BE2C (cell line): ENCODE measurements around the gene NR2F6.

Source experiments
- DNase-seq: peaks from one replicate; pipeline ENCODE4 v3.0.0-alpha.2; 2020
- H3K27me3 ChIP-seq: fragments of 250-450 bp; sonication (Bioruptor Pico); 2 replicates; pipeline ENCODE4 v1.5.1; 2020; ENCODE audit warnings: mild to moderate bottlenecking
- H3K36me3 ChIP-seq: fragments of 250-450 bp; sonication (Bioruptor Pico); 2 replicates; pipeline ENCODE4 v1.5.1; 2020; ENCODE audit warnings: mild to moderate bottlenecking
- H3K4me1 ChIP-seq: fragments of 250-450 bp; sonication (Bioruptor Pico); 2 replicates; pipeline ENCODE4 v1.5.1; 2020
- H3K4me3 ChIP-seq: 2 replicates; pipeline ENCODE4 v1.5.1; 2011; ENCODE audit warnings: low read depth, low read length
- H3K9me3 ChIP-seq: fragments of 250-450 bp; sonication (Bioruptor Pico); 2 replicates; pipeline ENCODE4 v1.5.1; 2020
- TF ChIP-seq, protein P1 (sequence below): IDR thresholded peaks from 2 replicates; pipeline ENCODE4 v1.5.1; 2012; ENCODE audit warnings: mild to moderate bottlenecking, low read depth, low read length

Gene NR2F6

DNA sequence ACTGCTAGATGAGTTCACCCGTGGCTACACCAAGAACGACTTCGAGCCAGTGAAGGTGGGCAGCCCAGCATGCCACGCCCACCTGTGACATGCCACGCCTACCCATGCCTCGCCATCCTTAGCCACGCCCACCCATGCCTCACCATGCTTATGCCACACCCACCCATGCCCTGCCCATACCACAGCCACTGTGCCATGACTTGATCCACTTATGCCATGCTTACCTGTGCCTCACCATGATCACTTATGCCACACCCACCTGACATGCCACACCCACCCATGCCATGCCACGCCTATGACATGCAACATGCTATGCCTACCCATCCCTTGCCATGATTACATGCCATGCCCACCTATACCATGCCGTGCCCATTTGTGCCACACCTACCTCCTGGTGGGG, 43.5 kb downstream of the NR2F6 start:
- Histone ChIP-seq H3K4me1 (no peaks in the 10 kb centered on the region), H3K9me3 (no peaks in the 10 kb centered on the region), H3K4me3 (no peak overlapping the region), H3K36me3 (peaks cover 12% of the 10 kb centered on the region), H3K27me3 (no peaks in the 10 kb centered on the region)
- DNase-seq = no peak
- TF ChIP-seq, protein P1, sequence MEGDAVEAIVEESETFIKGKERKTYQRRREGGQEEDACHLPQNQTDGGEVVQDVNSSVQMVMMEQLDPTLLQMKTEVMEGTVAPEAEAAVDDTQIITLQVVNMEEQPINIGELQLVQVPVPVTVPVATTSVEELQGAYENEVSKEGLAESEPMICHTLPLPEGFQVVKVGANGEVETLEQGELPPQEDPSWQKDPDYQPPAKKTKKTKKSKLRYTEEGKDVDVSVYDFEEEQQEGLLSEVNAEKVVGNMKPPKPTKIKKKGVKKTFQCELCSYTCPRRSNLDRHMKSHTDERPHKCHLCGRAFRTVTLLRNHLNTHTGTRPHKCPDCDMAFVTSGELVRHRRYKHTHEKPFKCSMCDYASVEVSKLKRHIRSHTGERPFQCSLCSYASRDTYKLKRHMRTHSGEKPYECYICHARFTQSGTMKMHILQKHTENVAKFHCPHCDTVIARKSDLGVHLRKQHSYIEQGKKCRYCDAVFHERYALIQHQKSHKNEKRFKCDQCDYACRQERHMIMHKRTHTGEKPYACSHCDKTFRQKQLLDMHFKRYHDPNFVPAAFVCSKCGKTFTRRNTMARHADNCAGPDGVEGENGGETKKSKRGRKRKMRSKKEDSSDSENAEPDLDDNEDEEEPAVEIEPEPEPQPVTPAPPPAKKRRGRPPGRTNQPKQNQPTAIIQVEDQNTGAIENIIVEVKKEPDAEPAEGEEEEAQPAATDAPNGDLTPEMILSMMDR = no peak

DNA sequence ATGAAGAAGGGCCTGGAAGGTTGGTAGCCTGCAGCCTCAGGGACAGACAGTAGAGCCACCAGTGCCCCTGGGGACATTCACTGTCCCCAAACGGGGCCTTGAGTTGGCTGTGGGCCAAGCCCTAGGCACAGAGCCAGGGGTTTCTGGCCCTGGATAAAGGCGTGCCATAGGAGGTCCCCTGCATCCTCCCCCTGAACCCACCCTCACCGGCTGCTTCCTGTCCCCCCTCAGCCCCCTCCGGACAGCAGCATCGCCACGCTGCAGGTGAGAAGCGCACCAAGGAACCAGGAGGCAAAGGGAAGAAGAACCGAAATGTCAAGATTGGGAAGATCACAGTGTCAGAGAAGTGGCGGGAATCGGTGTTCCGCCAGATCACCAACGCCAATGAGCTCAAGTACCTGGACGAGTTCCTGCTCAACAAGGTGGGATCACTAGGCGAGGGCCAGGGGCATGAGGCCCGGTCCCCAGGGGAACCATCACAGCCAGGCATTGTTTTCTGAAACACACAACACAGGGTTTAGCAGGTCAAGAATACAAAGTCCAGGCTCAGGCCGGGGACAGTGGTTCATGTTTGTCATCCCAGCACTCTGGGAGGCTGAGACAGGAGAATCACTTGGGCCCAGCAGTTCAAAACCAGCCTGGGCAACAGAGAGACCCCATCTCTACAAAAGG, 45.2 kb downstream of the NR2F6 start:
- Histone ChIP-seq H3K27me3 (no peaks in the 10 kb centered on the region), H3K9me3 (no peaks in the 10 kb centered on the region), H3K36me3 (peaks cover 12% of the 10 kb centered on the region), H3K4me1 (no peaks in the 10 kb centered on the region), H3K4me3 (no peak overlapping the region)
- DNase-seq = peak; percentile 79
- TF ChIP-seq, protein P1 = no peak

DNA sequence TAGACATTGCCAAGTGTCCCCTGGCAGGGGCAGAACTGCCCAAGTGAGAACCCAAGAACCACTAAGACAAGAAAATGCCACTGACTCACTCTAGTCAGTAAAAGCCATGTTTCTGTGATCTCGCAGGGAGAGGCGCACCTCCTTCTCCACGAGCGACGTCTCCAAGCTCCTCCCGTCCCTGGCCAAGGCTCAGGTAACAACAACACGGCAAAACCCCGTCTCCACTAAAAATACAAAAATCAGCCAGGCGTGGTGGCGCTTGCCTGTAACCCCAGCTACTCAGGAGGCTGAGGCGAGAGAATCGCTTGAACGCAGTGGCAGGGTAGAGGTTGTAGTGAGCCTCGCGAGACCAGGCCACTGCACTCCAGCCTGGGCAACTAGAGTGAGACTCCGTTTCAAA, 48.1 kb downstream of the NR2F6 start:
- DNase-seq = no peak
- Histone ChIP-seq H3K4me3 (no peak overlapping the region), H3K4me1 (no peaks in the 10 kb centered on the region), H3K27me3 (no peaks in the 10 kb centered on the region), H3K36me3 (peaks cover 12% of the 10 kb centered on the region), H3K9me3 (no peaks in the 10 kb centered on the region)
- TF ChIP-seq, protein P1 = no peak

DNA sequence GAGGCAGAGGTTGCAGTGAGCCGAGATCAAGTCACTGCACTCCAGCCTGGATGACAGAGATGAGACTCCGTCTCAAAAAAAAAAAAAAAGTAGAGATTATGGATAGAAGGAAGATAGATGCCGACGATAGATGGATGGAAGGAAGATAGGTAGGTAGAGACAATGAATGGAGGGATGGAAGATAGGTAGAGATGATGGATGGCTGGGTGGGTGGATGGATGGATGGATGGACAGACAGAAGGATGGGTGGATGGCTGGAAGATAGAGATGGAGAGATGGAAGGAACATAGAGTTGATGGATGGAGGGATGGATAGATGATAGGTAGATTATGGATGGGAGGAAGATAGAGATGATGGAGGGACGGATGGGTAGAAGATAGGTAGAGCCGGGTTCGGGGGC, 49.1 kb downstream of the NR2F6 start:
- no peak for DNase-seq
- Histone ChIP-seq H3K4me3 (no peak overlapping the region), H3K9me3 (no peaks in the 10 kb centered on the region), H3K4me1 (no peaks in the 10 kb centered on the region), H3K36me3 (peaks cover 6% of the 10 kb centered on the region), H3K27me3 (no peaks in the 10 kb centered on the region)
- TF ChIP-seq, protein P1 = no peak

GRCh38 chr19:17195106-17195505, 50.6 kb downstream of the NR2F6 start:
- Histone ChIP-seq H3K27me3 (no peaks in the 10 kb centered on the region), H3K36me3 (peaks cover 8% of the 10 kb centered on the region), H3K4me1 (no peaks in the 10 kb centered on the region), H3K9me3 (no peaks in the 10 kb centered on the region), H3K4me3 (no peak overlapping the region)
- TF ChIP-seq, protein P1 = no peak
- no peak for DNase-seq

GRCh38 chr19:17194608-17195007, 51.1 kb downstream of the NR2F6 start:
- no peaks in the 10 kb centered on the region for H3K4me1 ChIP-seq
- TF ChIP-seq, protein P1 = no peak
- H3K4me3 ChIP-seq = no peak overlapping the region
- no peaks in the 10 kb centered on the region for H3K27me3 ChIP-seq
- H3K9me3 ChIP-seq = no peaks in the 10 kb centered on the region
- H3K36me3 ChIP-seq = peaks cover 8% of the 10 kb centered on the region
- DNase-seq = no peak
